HG02973 (cell line): Measurements from ENCODE around the gene TNC.
A peak's percentile ranks its signal among the peaks of the same experiment; 100 is the strongest.

Source experiments
- ATAC-seq: cut with Tn5 transposase; IDR thresholded peaks from one replicate; pipeline ENCODE4 v1.9.1; 2021; ENCODE audit warnings: moderate library complexity; ENCODE audit not compliant: unreplicated experiment

Gene TNC

DNA sequence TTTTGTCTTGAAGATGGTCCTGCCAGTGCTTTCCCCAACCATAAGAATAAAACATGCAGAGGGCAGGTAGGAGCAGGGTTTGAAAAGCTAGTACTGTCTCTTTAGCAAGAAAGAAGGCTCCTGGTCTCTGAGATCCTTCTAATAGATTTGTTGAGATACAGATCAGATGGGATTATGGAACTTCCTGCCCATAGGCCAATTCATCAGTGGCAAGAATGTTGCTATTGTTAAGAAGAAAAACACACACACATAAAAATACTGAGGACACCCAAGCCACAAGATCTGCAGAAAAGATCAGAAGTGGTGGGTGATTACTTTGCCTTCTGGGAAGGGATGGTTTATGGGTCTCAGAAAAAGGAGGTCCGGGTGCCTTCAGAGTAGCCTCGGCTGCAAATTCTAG lies 59.8 kb downstream of the TNC start:
- ATAC-seq: no peak

DNA sequence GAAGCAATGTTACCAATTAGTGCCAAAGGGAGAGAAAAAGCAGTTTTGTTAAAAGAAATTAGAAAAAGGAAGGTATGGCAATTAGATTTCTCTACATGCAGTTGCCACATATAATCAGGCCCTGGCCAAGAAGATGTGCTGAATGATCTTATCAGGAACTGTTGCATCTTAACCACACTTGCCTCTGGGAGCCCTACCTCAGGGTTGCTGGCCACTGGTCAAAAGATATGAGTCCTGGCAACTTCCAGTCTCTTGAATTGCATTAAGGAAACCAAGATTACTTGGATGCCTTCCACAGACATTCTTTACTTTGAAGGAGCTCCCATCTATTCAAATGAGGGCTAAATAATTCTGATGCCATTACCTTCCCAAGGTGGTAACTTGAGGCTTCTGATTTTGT lies 60.4 kb downstream of the TNC start:
- no peak for ATAC-seq

DNA sequence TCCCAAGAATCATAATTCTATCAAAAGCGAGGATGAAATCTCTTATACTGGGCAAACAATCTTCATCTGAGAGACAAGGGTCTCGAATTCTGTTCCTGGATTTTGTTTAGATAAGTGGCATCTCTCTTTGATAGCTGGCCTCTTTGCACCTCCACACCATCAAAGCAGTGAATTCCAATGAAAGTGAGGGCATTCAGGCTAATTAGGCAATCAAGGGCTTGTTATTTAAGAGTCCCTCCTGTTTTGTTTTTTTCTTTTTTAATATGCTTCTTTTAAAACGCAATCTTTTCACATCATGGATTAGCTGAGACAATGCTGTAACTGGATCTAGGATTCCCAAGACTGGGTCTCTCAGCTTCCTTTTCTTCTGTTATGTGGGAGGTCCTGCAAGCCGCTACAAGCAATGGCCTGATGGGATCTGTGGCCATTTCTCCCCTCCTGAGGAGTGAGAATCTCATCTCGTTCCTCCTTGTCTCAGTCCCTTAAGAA lies 67.9 kb downstream of the TNC start:
- no peak for ATAC-seq

DNA sequence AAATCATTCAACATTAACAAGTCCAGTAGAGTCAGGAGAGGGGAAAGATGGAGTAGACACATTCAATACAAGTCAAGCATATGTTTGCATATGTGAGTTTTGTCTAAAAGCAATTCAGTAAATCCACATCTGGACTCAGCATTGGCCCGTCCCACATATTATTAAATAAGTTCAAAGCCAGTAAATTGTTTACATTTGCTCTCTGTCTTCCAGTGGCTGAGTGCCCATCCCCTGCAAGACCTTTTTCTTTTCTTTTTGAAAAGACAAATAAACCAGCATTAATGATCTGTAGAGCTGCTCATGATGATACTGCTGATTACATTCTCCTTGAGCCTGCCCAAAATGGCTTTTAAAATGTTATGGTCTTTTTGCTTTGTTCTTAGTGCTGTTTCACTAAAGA lies 71.1 kb downstream of the TNC start:
- ATAC-seq: no peak

DNA sequence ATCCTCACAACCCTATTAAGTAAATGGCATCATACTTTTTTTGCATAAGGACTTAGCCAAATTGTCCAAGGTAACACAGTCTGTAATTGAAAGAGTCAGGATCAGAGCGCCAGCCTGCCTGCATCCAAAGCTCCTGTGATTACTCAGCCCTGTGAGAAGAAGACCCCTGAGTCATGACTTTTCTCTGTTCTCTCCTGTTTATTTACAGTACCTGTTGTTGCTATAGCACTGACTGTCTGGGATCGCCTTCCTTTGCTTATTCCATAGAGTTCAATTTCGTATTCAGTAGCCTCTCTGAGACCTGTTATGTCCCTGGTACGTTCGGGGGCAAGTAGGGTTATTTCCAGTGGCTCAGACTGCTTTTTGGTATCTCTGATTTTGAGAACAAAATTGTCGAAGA lies 71.8 kb downstream of the TNC start:
- no peak for ATAC-seq

DNA sequence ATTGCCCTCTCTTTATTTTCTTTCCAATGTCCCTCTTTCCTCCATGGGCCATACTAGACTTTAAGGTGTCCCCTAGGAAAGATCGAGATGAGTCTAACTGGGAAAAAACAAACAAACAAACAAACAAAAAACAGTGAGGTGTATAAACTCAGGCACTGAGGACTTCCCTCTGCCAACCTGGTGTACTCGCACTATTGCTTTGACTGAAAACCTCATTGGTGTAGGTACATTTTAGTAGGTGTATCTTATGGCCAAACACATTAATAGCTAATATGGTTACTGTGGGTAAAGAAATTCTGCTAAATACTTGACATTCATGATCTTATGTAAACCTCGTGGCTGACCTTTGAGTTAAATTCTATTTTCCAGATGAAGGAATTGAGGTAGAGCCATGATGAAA lies 74.3 kb downstream of the TNC start:
- no peak for ATAC-seq

DNA sequence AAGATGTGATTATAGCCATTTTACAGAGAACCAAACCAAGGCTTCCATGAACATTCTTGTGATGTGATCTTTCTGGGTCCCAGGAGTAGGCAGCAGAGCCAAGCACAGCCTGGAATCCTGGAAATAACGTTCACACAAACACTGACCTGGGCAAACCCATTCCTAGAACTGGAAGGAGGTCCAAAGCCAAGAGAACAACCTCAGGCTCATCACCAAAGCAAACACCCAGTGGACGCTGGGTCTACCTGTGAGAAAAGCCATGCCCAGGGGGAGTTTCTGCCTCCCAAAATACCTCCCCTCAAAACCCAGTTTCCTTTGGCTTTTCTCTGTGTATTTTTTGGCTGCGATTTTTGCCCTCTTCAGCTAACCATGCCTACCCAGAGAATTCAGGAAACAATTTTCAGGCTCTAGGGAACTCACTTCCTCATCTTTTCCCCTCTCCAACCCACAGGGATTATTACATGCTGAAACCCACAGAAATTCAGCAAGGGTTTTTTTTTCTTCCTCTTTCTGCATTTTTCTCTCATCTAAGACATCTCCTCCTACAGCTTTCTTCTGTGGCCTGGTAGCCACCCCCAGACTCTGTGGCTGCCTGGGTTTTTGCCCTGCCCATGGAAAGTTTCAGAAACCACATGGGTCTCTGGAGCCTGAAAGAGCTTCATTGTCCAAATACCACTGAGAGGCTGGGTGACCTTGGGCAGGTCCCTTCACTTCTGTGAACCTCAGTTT lies 75.0 kb downstream of the TNC start:
- peak; percentile 61 for ATAC-seq

DNA sequence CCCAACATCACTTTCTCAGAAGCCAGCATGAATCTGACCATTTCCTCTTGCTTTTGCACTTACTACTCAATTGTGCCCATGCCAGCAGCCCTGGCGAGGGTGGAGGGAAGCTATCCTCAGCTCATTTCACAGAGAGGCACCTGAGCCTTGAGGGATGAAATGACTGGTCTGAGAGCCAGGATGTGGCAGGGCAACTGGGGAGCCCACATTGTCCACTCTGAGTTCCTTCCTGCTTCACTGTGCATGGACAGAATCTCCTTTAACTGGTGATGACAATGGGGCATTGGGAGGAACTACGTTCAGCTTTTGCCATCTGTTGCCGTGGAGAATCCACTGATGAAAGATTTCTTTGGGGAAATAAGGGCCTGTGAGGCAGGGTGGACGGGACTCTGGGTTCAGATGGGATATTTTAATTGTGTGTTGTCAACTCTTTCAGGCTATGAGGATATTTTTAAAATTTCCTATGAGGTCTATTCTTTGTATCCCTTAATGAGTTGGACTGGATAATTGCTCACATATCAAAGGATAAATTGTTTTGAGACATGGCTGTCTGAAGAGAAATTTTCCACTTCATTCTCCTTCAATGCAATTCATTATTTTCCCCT lies 78.3 kb downstream of the TNC start:
- ATAC-seq: no peak

DNA sequence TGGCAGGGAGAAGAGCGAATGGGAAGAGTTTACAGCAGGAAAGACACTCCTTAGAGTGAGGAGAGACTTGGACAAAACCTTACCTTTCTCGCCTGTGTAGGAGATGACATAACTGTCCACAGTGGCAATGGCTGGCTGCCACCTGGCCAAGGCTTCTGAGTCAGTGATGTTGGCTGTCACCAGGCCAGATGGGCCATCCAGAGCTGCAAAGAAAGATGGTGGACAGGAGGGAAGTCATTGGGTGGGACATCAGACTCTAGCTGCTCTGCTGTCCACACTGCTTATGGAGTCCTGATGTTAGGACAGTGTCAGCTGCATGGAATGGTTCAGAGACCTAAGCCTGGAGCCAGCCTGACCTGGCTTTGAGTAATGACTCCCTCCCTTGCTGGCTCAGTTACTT lies 79.8 kb downstream of the TNC start:
- no peak for ATAC-seq

DNA sequence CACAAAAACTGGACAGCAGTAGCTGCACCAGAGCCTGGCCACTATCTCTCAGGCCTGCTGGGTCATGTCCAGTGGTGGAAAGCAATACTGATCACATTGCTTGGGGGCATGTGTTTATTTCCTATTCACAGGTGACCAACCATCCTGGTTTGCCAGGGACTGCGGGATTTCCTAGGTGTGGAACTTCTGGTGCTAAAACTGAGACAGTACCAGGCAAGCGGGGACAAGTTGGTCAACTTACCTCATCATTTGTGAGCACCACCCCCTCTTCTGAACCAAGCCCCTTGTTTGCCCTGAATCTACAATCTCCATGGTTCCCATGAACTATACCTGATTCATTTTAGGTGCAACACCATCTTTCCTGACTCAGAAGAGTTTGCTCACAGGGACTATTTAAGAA lies 81.3 kb downstream of the TNC start:
- no peak for ATAC-seq

DNA sequence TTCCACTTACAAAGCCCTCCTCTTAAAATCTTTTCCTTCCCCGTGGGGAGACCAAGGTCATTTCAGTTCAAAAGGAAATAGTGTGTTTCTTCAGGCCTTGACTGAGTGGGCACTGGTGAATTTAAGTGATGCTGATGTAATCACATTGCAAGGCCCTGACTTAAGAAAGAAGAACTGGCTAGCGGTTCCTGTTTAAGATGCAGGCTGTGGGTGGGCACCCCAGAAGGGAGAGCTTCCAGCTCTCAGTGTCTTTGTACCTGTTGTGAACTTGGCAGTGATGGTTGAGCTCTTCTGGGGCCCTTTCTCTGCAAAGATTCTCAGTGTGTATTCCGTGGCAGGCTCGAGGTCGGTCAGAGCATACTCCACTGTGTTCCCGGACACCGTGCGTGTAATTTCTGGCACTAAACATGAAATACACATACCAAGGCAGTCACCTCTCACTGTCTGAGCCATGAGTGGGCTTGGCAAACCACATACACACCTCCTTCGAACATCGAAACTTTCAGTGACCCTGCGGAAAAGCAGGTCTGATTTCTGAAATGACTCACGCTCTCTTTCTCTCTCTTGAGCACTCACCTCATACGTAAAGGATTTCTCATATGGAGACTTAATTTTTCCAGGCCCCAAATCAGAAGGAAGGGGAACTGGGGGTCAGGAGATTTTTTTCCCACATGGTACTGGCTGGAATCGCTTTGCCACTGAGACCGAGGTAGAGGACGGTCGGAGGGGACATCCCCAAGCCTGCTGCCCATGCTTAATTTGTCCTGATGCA lies 81.9 kb downstream of the TNC start:
- ATAC-seq: peak; percentile 86

DNA sequence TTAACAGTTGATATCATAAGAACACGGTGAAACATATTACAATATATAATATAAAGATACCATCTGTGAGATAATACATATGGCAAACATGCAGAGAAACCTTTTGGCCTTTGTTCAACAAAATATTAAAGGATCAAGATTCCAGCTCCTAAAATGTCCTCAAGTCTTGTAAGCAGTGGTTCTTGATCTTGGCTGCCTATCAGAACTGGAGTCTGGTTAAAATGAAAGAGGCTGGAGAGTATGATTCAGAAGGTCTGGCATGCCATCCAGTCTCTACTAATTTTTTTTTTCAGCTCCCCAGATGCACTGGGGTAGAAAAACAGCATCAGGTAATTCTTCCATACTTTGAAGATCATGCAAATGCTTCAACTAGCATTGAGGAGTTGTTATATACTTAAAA lies 83.2 kb downstream of the TNC start:
- no peak for ATAC-seq

DNA sequence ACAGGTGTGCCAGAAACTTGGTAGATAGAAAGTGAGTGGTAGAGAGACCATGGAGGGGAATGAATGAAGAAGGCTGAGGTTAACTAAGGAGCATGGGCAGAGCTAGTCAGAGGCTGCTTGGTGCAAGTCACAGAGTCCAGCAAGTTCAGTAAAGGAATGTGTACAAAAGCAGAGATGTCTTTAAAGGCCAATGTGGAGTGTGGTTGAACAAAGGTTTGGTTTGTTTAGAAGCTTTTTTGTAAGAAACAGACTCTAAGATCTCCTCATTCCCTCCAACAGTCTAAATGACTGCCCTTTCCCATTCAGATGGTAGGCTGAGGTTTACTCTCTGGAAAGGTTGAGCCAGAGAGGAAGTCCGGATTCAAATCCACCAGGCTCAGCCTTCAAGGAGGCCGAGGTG lies 84.2 kb downstream of the TNC start:
- ATAC-seq: no peak

DNA sequence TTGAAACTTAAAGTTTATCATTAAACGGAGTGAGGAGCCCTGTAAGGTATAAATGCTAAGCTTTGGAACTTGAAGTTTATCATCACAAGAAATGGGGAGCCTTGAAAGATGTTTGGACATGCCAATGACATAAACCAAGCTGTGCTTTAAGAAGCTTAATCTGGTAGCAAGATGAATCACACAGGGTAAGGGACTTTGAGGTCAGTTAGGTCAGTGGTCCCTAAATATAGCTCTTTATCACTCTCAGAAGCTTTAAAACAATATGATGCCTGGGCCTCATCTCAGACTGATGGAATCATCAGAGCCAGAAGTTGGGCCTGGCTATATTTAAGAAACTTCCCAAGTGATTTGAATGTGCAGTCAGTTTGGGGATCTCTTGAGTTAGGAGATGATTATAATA lies 85.7 kb downstream of the TNC start:
- ATAC-seq: no peak

DNA sequence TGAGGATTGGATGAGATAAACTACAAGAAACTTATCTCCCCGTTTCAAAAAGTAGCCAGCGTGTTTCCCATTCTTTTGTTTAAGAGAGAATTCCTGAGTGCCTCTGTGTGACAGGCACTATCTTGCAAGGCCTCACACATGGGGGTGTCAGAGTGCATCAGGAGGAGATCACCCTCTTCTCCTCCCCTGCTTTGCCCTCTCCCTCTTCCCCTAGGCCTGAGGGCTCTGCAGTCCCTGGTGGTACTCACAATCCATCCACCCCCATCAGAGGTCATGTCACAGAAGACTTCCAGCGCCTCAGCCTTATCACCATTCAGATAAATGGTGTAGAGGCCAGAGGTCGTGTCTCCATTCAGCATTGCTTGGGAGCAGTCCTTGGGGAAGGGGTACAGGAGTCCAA lies 88.0 kb downstream of the TNC start:
- ATAC-seq: no peak

DNA sequence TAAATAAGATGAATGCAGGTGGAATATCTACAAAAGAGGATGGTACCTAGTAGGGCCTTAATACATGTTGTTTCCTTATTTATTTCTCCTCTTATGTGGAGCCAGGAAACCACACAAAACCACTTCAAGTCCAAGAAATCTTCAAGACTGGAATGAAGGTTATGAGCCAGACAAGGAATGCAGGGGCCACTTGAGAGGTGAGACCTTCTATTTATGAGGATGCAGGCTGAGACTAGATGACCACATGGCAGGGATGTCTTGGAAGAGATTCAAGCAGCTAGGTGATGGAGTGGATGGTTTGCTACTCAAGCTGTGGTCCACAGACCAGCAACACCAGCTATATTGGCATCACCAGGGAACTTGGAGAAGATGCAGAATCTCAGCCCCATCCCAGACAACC lies 92.2 kb downstream of the TNC start:
- no peak for ATAC-seq

DNA sequence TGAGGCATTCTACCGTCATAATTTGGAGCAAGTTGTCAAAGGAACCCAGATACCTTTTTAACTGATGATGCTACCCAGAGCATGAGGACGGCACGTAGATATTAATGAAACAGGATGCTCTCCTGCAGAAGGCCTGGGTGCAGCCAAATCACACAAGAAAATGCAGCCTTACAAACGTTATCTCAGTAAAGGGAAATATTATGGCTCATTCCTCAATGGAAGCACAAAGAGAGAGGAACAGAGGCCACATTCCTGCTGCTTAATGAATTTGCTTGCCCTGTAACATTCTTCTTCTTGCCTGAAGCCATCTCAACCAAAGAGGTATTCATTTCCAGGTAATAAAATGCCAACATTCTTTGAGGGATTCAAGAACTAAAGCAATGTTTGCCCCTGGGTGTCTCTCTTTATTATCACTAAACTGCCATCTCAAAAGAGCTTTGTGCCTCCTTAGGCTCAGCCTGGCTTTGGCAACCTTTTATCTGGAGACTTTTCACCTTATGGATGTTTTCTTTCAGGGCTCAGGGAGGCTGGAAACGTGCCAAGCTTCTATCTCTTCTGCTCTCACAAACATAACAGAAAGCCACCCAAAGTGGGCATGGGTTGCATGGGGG lies 92.9 kb downstream of the TNC start:
- ATAC-seq: no peak

DNA sequence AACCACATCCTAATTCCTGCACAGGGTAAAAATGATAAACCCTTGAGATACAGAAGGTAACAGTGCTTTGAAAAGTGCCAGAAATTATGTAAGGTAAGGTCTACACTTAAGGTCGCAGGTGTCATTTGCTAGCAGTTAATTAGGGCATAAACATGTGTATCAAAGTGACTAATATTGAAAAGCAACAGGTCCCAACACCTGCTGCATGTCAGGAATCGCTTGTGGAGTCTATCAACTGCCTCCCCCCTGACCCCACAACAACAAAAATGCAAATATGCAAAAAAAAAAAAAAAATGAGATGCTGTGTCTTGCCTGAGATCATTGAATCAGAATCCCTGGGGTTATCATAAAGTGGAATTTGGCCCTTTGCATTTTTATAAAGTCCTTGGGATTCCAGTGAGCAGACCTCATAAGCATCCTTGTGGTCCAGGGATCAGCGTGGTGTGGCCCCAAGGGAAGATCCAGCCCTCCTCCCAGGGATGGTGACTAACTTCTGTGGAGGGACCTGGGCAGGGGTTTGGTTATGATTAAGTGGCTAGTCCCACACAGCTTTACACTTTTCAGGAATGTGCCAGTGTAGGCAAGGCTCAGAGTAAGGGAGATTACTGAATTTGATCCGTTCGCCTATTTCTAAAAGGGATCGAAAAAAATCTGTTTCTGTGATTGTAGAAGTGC lies 95.1 kb downstream of the TNC start:
- no peak for ATAC-seq

DNA sequence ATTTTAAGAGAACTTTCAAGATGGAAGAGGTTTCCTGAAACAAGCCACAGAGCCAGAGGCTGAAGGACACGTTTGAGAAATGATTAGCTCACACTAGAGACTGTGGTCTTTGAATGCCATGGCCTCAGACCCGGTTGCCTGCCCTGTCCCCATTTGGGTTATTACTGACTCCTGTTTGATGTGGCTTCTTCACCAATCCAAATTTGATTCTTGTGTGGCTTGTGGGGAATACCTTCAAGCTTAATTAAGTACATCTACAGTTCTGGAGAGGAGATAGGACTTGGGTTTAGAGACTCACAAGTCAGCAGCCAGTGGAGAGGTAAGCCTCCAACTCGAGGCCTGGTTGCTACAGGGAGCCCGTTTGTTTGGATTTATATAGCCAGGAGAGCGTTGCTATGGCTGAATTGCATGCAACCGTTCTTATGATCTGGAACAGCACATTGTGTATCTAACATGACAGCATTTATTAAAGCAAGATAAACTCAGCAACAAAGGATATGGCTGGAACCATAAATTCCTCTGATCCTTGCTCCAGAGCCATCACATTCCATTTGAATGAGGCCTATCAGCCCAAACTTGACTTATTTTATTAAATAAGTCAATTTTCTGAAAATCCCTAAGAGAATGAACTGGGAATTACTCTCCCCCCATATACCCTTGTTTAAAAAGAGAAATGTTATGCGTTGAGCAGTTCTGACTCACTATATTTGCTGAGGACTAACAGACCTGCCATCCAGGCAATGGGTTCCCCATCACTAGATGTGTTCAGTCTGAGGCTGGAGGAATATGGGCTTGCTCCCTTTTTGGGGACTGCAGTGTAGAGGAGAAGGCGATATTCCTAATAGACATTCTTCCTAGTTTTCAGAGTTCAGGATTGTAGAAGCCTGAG lies 99.2 kb downstream of the TNC start:
- no peak for ATAC-seq

DNA sequence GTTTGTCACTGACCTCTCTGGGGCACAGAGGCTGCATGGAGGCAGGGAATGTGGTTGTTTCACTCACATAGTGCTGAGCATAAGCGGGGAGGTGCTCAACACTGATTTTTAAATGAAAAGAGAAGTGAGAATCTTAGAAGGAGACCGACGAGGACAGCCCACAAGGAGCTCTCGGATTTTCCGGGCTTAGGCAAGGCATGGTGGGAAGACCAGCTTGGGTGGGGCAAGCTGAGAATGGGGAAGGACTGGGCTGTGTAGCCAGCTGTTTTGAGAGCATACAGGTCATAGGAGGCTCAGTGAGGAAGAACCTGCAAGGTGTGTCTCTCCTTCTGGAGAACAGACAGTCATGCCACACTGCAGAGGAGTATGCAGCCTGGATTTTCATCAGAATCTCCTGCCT lies 101.6 kb downstream of the TNC start:
- no peak for ATAC-seq
